ENCODE data around the gene RNF227. TPM values are rescaled to one million over a fixed set of nuclear protein-coding genes. Genes with fewer than 3 reads are reported as not detected.

The RNF227 gene
- total RNA-seq, 1 donor from 2014 or later: 5.7 TPM

DNA sequence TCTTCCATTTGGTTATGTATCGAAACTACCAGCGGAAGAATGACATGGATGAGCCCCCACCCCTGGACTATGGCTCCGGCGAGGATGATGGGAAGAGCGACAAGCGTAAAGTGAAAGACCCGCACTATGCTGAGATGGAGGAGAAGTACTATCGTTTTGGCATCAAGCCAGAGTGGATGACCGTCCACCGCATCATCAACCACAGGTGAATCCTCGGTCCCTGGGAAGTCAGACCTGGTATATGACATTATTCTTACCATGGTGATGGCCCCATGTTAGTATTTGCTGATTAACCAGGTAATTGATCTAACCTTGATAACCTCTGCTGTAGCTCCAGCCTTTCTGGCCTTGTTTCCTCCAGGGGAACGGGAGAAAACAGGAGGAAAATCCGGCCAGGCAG lies 19.0 kb downstream of the RNF227 start:
- intact Hi-C loops (cut with DNase I): no loop called here
- DNase-seq (ENCODE audit: low spot score) (no peak), ATAC-seq (no peak)

DNA sequence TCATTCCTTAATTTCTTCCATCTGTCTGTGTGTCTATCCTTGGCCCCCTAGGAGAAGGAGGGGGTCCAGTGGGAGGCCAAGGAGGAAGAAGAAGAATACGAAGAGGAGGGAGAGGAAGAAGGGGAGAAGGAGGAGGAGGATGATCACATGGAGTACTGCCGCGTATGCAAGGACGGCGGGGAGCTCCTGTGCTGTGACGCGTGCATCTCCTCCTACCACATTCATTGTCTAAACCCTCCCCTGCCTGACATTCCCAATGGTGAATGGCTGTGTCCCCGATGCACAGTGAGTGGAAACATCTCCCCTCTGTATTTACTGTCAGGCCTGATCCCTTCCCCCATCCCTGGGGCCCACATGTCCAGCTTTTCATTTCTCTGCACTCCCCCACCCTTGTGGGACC lies 21.2 kb downstream of the RNF227 start:
- no peak for ATAC-seq
- DNase-seq (ENCODE audit: low spot score): no peak
- intact Hi-C loops (cut with DNase I): no loop called here

DNA sequence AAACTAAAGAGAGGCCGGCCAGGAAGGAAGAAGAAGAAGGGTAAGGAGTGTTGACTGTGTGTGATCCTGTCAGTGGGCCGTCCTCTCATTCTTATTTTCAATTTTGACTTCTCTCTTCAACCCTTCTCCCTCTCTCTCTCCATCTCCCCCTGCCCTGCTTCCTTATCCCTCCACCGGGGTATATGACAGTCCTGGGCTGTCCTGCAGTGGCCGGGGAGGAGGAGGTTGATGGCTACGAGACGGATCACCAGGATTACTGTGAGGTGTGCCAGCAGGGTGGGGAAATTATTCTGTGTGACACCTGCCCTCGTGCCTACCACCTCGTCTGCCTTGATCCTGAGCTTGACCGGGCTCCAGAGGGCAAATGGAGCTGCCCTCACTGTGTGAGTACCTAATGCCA lies 21.9 kb downstream of the RNF227 start:
- ATAC-seq (no peak), DNase-seq (ENCODE audit: low spot score) (no peak)
- intact Hi-C loops (cut with DNase I): no loop called here

DNA sequence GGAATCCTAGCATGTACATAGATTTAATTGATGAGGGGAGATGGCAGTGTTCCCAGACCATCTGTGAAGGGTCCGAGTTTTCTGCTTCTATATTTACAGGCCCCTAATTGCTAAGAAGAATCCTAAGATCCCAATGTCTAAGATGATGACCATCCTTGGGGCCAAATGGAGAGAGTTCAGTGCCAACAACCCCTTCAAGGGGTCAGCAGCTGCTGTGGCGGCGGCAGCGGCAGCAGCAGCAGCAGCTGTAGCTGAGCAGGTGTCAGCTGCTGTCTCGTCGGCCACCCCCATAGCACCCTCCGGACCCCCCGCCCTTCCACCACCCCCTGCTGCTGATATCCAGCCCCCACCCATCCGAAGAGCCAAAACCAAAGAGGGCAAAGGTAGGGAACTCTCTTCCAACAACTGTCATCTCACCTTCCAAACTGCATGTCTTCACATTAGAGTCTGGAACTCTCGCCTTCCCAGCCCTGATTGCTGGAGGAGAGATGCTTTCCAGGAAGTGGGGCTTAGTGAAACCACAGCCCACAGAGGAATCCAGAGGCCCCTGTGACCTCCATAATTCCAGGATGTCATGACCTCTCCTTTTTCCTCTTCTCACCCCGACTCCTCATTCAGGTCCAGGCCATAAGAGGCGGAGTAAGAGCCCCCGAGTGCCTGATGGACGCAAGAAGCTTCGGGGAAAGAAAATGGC lies 22.8 kb downstream of the RNF227 start:
- ATAC-seq: no peak
- intact Hi-C loops (cut with DNase I): no loop called here
- DNase-seq (ENCODE audit: low spot score): no peak

DNA sequence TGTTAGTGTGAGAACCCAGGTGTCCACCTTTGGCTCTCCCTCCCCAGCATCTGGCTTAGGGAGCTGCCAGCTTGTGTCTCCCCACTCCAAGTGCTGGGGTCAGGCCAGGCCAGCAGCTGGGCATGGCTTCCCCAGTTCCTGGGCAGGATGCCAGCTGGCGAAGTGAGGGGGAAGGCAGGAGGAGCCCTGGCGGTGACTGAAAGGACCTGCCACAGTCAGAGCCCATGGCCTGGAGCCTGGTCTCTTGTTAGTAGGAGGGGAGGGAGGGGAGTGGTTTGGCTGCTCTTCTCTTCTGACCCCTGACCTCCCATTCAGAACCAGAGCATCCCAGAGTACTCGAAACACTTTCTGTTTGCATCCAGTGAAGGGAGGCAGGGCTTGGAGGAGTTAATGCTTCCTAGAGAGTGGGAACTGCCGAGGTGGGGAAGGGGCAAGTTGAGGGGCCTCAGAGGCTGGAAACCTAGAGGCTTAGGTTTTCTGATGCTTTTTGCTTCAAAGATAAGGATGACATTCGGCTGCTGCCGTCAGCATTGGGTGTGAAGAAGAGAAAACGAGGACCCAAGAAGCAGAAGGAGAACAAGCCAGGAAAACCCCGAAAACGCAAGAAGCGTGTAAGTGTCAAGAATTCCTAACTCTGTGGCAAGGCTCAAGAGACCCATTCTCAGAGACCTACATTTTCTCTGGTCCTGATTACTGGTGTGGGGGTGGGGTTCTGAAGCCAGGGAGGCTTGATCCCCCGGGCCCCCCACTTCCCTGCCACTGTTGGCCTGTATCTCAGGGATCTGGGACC lies 26.7 kb downstream of the RNF227 start:
- intact Hi-C loops (cut with DNase I): no loop called here

DNA sequence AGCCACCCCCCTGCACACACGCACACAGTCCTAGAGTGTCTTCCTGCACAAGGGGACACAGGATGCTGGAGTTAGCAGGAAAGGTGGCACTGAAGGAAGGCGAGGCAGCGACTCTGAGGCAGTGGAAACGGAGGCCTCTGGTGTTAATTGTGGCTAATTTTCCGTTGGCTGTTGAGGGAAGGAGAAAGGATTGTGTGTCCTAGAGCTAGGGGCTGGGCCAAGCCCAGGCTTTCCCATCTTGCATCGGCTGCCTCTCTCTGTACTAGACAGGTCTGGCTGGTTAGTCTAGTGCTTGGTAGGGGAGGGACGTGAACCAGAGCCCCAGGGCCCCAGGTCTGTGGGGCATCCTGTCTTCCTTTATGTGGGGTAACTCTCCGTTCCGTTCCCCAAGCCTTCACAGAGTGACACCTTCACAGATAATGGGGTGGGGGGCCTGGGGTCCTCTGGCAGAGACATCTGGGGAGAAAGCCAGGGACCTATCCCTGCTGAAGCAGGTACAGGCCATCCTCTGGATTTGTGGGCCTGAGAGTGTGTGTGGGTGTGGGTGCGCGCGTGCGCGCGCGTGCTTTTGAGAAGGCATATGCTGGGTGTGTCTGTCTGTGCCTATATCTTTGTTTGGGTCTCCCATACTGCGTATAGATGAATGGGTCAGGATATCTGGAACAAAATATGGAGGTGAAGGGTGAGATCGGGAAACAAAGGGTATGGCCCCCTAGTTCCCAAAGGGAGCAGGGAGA lies 27.7 kb downstream of the RNF227 start, which contains the start of gene CHD3:
CHD3 (plus strand) TSS at position 606 of the 737 bp plus-strand sequence. CDS start 212 bp downstream, outside the sequence.
- intact Hi-C loops (cut with DNase I): no loop called here
- DNase-seq (ENCODE audit: low spot score): no peak
- peak; percentile 33 for ATAC-seq

More for the DNA sequence above, 26.7 kb downstream of the RNF227 start:
- ATAC-seq (peak; percentile 74), DNase-seq (ENCODE audit: low spot score) (peak; percentile 97)

DNA sequence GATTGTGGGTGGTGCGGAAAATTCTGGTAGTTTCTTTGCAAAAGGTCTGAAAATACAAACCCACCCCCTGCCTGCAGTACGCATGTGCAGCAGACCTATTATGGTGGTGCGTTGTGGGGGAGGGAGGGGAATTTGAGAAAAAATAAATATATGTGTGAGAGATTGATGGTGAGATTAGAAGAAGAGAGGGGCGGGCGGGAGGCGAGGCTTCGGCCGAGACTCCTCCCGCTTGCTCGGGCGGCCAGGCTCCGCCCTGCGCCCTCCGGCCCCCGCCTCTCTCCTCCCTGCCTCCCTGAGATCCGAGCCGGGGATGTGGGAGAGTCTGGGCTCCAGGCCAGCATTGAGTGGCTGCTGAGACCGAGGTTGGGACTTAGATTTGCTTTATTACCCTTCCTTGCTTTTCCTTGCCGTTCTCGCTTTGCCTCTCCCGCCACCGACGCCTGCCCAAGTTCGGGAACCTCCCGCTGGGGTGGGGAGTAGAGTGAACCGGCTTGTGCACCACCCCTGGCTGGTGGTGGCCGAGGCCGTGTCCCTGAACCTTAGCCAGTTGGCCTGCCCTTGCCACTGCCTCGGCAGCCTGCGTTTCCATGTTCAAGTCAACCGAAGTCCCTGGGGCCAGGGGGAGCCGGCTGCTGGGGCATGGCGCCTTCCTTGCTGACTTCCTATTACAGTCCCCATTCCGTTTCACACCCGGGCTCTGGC lies 28.5 kb downstream of the RNF227 start:
- peak; percentile 92 for ATAC-seq
- peak; percentile 96 for DNase-seq (ENCODE audit: low spot score)
- intact Hi-C loops (cut with DNase I): no loop called here

DNA sequence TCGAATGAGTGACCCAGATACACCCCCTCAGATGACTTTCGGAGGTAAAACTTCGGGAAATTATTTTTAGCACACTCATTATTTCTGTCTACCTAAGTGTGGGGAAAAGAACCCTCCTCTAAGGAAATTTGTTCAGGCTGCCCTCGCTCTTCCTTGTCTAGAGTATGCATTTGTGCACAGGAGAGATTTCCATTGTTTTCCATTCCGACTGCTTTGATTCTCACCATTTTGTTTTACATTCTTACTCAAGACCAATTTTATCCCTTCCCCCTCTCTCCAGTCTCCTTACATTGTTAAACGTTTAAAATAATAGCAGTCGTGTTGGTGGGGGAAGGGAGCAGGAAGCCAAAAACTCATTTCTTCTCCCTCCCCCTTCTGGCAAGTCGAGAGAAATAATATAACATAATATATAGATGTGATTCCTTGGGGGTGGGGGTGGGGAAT lies 29.0 kb downstream of the RNF227 start:
- intact Hi-C loops (cut with DNase I): no loop called here
- DNase-seq (ENCODE audit: low spot score) (no peak), ATAC-seq (no peak)

DNA sequence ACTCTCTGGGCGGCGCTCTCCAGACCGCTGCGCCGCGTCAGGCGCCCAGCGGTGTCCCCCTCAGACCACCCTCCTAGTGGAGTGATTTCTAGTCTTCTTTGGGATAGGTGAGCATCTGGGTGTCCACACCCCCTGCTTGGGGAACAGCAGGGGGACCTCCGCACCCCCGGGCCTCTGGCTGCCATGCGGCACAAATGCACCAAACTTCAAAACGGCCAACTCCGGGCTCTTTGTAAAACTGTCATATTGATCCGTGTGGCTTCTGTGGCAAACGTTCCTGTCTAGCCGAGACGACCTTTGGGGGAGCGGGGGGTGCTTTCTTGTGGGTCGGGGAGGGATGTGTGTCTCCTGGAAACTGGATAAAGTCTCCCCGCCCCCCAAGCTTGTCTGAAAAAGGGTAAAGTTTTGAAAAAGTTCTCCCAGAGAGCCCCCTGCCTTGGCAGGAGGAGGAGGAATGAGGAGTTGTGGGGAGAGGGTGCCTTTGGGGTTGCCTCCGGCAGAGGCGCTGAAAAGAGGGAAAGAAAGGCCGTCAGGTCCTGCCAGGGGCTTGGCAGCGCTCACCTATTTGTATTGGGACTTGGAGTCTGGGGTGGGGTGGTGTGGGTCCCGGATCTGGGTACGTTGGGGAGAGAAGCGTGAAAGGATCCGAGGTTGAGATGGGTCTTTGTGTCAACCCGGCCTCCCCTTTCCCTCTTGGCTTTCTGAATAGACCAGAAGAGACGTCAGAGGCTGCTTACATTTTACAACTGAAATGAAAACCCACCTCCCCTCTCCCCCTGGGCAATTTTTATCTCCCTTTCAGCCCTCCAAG lies 29.7 kb downstream of the RNF227 start:
- ATAC-seq: no peak
- peak; percentile 75 for DNase-seq (ENCODE audit: low spot score)
- intact Hi-C loops (cut with DNase I): no loop called here

DNA sequence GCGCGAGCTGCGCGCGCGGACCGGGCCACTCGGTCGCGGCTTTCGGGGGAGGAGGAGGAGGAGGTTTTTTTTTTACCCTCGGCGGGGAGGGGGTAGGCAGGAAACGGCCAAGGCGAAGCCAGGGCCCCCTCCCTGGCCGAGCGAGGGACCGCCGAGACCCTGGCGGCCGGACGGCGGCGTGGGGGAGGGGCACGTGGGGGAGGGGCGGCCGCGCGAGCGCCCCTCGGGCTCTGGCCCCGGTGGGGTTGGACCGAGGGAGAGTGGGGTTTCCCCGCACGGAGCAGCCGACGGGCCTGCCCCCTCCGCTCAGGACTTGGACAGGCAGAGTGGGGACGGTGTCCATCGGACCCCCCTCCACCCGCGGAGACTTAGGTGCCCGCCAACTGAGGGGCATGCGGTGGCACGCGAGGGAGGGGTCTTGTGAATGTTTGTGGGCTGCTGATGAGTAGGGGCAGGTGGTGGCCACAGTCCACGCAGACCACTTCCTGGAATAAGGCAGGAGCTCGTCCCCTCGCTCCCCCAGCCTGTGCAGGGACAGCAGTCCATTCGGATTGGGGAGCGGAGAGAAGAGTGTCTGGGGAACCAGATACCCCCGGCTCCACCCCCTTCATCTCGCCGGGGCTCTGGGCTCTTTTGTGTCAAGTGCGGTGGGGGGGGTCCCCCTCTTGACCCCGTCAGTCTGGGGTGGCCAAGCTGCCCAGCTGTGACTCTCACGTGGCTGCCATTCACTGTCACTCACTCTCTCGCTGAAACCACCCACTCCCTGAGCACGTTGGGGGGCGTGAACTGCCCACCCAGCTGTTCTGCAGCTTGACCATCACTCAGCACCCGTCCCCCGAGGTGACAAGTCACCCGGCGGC lies 30.5 kb downstream of the RNF227 start:
- peak; percentile 76 for DNase-seq (ENCODE audit: low spot score)
- peak; percentile 4 for ATAC-seq

DNA sequence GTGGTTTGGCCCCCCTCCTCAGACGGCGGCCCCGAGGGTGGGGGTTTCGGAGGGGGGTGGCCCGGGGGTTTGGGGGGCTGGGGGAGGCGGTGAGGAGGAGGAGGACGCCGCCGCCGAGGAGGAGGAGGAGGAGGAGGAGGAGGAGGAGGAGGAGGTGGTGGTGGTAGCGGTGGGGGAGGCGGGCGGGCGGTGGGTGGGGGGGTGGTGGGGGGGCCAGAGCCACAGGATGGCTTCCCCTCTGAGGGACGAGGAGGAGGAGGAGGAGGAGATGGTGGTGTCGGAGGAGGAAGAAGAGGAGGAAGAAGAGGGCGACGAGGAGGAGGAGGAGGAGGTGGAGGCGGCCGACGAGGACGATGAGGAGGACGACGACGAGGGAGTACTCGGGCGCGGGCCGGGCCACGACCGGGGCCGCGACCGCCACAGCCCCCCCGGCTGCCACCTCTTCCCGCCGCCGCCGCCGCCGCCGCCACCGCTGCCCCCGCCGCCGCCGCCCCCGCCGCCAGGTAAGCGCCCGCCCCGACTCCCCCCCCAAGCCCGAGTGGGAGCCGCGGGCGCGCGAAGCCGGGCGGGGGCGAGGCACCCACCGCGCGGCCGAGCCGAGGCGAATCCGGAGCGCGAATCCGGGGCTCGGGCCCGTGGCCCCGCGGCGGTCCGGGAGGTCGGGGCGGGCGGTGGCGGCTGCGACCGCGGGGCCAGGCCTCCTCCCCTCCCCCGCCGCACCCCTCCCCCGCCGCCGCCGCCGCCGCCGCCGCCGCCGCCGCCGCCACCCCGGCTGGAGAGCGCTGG lies 31.3 kb downstream of the RNF227 start:
- no peak for ATAC-seq
- DNase-seq (ENCODE audit: low spot score): no peak
- intact Hi-C loops (cut with DNase I): no loop called here

More for the DNA sequence above, 30.5 kb downstream of the RNF227 start:
- intact Hi-C loops (cut with DNase I): no loop called here

DNA sequence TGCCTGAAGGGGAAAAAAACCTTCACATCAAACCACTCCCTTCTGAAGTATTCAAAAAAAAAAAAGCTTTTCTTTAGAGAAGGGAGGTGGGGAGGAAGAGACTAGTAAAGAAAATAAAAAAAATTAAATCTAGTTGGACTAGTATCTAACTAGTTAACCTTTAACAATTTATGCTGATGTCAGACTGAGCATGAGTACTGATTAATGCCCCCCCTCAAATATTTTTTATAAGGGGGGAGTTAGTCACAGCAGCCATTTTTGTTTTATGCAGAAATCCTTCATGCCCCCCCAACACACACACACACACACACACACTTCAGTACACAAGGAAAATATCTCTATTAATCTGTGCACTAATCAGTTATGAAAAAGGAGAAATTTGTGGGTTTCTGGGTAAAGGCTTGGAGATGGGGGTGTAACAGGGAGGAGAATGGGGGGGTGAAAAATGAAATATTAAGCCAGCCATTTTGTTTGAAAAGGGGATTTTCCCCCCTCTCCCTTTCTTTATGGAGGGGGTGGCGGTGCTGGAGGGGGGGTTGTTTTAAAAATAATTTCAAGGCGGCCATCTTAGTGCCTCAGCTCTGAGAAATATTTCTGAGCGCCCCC lies 32.2 kb downstream of the RNF227 start:
- DNase-seq (ENCODE audit: low spot score) (no peak), ATAC-seq (no peak)
- intact Hi-C loops (cut with DNase I): no loop called here

DNA sequence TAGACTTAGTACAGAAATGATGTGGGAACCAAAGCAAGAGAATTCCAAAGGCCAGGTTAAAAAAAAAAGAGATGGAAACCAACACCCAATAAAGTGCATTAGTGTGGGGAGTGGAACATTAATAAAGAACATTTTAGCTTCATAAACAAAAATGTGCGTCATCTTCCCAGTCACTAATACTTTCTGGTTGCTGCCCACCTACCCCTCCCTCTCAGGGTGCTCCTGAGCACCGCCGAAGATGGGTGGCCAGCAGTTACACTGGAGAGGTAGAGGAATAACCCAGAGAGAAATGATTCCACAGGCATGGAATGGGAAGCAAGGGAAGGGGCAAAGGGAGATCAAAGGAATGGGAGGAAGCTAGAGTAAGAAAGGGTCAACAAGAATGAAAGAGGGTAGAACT lies 33.5 kb downstream of the RNF227 start:
- no peak for ATAC-seq
- no peak for DNase-seq (ENCODE audit: low spot score)
- intact Hi-C loops (cut with DNase I): no loop called here

DNA sequence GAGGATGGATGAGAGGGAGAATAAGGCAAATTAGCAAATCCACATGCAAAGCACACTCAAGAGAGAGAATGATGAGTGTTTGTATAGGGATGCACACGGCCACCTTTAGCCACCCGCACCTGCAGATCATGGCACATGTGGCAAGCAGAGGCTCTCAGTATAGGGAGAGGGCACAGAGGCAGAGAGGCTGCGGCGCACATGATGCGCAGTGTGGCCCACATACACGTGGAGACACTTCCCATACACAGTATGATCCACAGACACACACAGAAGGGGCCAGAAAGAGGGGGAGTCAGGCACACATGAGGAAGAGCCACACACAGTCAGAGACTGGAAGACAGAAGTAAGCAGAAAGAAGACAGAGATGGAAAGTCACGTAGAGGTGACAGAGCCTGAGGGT lies 34.0 kb downstream of the RNF227 start:
- no peak for DNase-seq (ENCODE audit: low spot score)
- intact Hi-C loops (cut with DNase I): no loop called here

DNA sequence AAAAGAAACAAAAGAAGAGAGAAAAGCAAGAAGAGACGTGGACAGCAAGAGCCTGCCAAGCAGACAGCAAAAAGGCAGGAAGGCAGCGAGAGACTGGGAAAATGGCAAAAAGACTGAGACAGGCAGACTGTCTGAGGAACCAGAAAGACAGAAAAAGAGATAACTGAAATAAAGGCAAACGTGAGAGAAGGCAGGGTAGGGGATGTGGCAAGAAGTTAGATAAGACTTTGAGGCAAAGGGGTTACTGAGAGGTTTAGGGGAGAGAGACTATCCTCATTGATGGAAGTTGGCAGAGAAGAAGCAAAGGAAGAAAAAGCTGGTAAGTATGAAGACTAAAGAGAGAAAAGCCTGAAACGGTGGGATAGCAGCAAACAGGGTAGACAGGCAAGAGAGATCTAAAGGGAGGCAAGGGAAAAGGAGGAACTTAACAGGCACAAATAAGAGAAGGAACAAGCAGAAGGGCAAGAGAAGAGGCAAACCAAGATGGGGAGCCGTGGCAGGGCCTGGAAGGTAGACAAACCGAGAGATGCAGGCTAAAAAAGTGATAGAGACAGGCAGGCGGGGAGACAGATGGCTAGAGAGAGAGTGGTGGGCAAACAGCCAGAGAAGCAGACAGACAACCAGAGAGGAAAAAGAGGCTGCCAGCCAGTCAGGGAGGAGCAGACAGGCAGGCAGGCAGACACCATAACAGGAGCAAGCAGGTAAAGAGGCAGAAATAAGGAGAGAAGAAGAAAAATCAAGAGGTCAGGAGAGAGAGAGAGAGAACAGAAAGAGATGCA lies 34.6 kb downstream of the RNF227 start:
- no peak for ATAC-seq
- DNase-seq (ENCODE audit: low spot score): no peak
- intact Hi-C loops (cut with DNase I): no loop called here

More for the DNA sequence above, 34.0 kb downstream of the RNF227 start:
- ATAC-seq: no peak

Measured in sciatic nerve (tissue), 2 donors.